OCI-LY7 (cell line): ENCODE data around the gene CHST11. TPM values are rescaled to one million over a fixed set of nuclear protein-coding genes. Genes with fewer than 3 reads are reported as not detected.

Experiments
- BruUV-seq: library from RNA; stranded (reverse); fragments of 400-500 nt; replicated peaks from 2 replicates; lab custom pipeline; 2021; lab: Mats Ljungman, UMichigan
- CTCF ChIA-PET: fragments of 300-600 bp; sonication (Branson Sonifier 250); formaldehyde crosslinking; loops from one replicate; lab custom pipeline; 2022; ENCODE audit warnings: antibody characterized with exemption; ENCODE audit not compliant: unreplicated experiment; lab: Charles Lee
- POLR2A ChIA-PET: fragments of 300-600 bp; sonication (Branson Sonifier 250); formaldehyde crosslinking; loops from one replicate; lab custom pipeline; 2022; ENCODE audit warnings: antibody characterized with exemption; lab: Charles Lee
- DNase-seq: peaks from one replicate; pipeline ENCODE4 v3.0.0-alpha.2; 2015; ENCODE audit warnings: low spot score
- H2AFZ ChIP-seq: fragments of 200-600 bp; sonication (generic), shearing (Covaris generic); 2 replicates; pipeline ENCODE4 v1.6.1; 2014; ENCODE audit warnings: mild to moderate bottlenecking, antibody characterized with exemption, low read length, moderate library complexity
- H3K27ac ChIP-seq: fragments of 200-600 bp; sonication (generic); 2 replicates; pipeline ENCODE4 v1.5.1; 2014; ENCODE audit warnings: mixed run types, low read depth, mild to moderate bottlenecking, moderate library complexity, low read length, inconsistent platforms; ENCODE audit not compliant: poor library complexity, severe bottlenecking
- H3K36me3 ChIP-seq: fragments of 200-600 bp; sonication (generic); 2 replicates; pipeline ENCODE4 v1.6.1; 2014; ENCODE audit warnings: mild to moderate bottlenecking, antibody characterized with exemption, low read length, moderate library complexity, mixed read lengths; ENCODE audit not compliant: insufficient read depth
- H3K4me1 ChIP-seq: fragments of 200-600 bp; sonication (generic); 2 replicates; pipeline ENCODE4 v1.5.1; 2014; ENCODE audit warnings: mild to moderate bottlenecking, low read length; ENCODE audit not compliant: insufficient read depth, poor library complexity, severe bottlenecking
- H3K4me2 ChIP-seq: fragments of 200-600 bp; sonication (generic); 2 replicates; pipeline ENCODE4 v1.6.1; 2014; ENCODE audit warnings: mild to moderate bottlenecking, low read length
- H3K4me3 ChIP-seq: fragments of 200-600 bp; sonication (generic); 2 replicates; pipeline ENCODE4 v1.5.1; 2014; ENCODE audit warnings: mild to moderate bottlenecking, low read depth, low read length; ENCODE audit not compliant: poor library complexity, severe bottlenecking
- H3K79me2 ChIP-seq: fragments of 200-600 bp; sonication (generic); 2 replicates; pipeline ENCODE4 v1.6.1; 2016; ENCODE audit warnings: low read depth, mild to moderate bottlenecking, low read length, moderate library complexity, mixed read lengths; ENCODE audit not compliant: insufficient read depth
- H3K9me2 ChIP-seq: fragments of 200-600 bp; sonication (generic); 2 replicates; pipeline ENCODE4 v1.6.1; 2016; ENCODE audit warnings: mild to moderate bottlenecking, low read length, mixed read lengths; ENCODE audit not compliant: insufficient read depth
- H3K9me3 ChIP-seq: fragments of 200-600 bp; sonication (generic); 2 replicates; pipeline ENCODE4 v1.6.1; 2014; ENCODE audit warnings: mild to moderate bottlenecking, mixed run types, low read length, mixed read lengths
- H4K20me1 ChIP-seq: fragments of 200-600 bp; sonication (generic); 2 replicates; pipeline ENCODE4 v1.6.1; 2014; ENCODE audit warnings: mild to moderate bottlenecking, antibody characterized with exemption, low read length, moderate library complexity, mixed read lengths; ENCODE audit not compliant: insufficient read depth
- CTCF ChIP-seq: fragments of 200-600 bp; sonication (generic); conservative IDR thresholded peaks from 2 replicates; pipeline ENCODE4 v1.5.1; 2014; ENCODE audit warnings: mild to moderate bottlenecking, antibody characterized with exemption, low read length, moderate library complexity, mixed read lengths
- EZH2phosphoT487 ChIP-seq: fragments of 200-600 bp; sonication (generic); IDR thresholded peaks from 2 replicates; pipeline ENCODE4 v1.6.1; 2018; ENCODE audit warnings: low read depth, borderline replicate concordance, mild to moderate bottlenecking, mixed run types, antibody characterized with exemption, low read length, moderate library complexity, mixed read lengths
- intact Hi-C: fragments of 100-400 bp; cut with micrococcal nuclease; formaldehyde crosslinking; loops from one replicate; pipeline ENCODE4 v1.10.0; 2022; ENCODE audit not compliant: unreplicated experiment
- total RNA-seq, 2 experiments: library from RNA; depleted of rRNA in 1 of 2; stranded (reverse); fragments of >200 nt in 1 of 2; shearing (Covaris generic) in 1 of 2; gene quantifications; 2 replicates each; pipeline ENCODE4 v1.2.3, GENCODE V29; 2014 to 2022

CHST11 gene
- total RNA-seq, 2 experiments from 2014 or later, result 15.2 to 41.6 TPM

- no peak overlapping the region for H3K27ac ChIP-seq
- no peak overlapping the region for H3K4me3 ChIP-seq
- H3K4me2 ChIP-seq, result no peak overlapping the region
- no peaks in the 10 kb centered on the region for H3K9me2 ChIP-seq
- H3K9me3 ChIP-seq, result no peaks in the 10 kb centered on the region
- ChIA-PET POLR2A (interaction anchor here (0.6 kb wide), 1 partner anchor 12 kb away, joined by 3 read pairs; no protein-coding TSS in a partner anchor), CTCF (no interaction called here)
- BruUV-seq, result no TSS peak
- intact Hi-C loops, result no loop called here
- TF ChIP-seq CTCF, result no peak
- no peak for TF ChIP-seq EZH2phosphoT487
- no peaks in the 10 kb centered on the region for H3K36me3 ChIP-seq
- no peak overlapping the region for H2AFZ ChIP-seq
- no peaks in the 10 kb centered on the region for H4K20me1 ChIP-seq
- peaks cover 48% of the 10 kb centered on the region; the same call in 1 of the 2 replicates for H3K79me2 ChIP-seq
- DNase-seq, result no peak
- peaks cover 45% of the 10 kb centered on the region for H3K4me1 ChIP-seq
Measured at GRCh38 chr12:104514092-104514810, 57.5 kb downstream of the CHST11 start.

- no peaks in the 10 kb centered on the region for H3K9me2 ChIP-seq
- no peak overlapping the region for H3K4me2 ChIP-seq
- TF ChIP-seq CTCF (no peak), EZH2phosphoT487 (no peak)
- H4K20me1 ChIP-seq, result no peaks in the 10 kb centered on the region
- no peak overlapping the region for H3K4me3 ChIP-seq
- H3K79me2 ChIP-seq, result peaks cover 46% of the 10 kb centered on the region; the same call in 1 of the 2 replicates
- peaks cover 48% of the 10 kb centered on the region for H3K4me1 ChIP-seq
- no peak overlapping the region for H3K27ac ChIP-seq
- ChIA-PET POLR2A (interaction anchor here (0.9 to 1.8 kb wide), 3 partner anchors 13 to 105 kb away, joined by 3 to 7 read pairs (median 3); no protein-coding TSS in a partner anchor), CTCF (no interaction called here)
- intact Hi-C loops, result no loop called here
- no peaks in the 10 kb centered on the region for H3K9me3 ChIP-seq
- BruUV-seq, result no TSS peak
- no peak for DNase-seq
- H3K36me3 ChIP-seq, result no peaks in the 10 kb centered on the region
- H2AFZ ChIP-seq, result no peak overlapping the region
Measured at GRCh38 chr12:104515899-104516298, 59.2 kb downstream of the CHST11 start.

- Histone ChIP-seq H3K9me2 (no peaks in the 10 kb centered on the region), H3K4me3 (no peak overlapping the region), H4K20me1 (no peaks in the 10 kb centered on the region), H3K9me3 (no peaks in the 10 kb centered on the region), H3K27ac (no peak overlapping the region), H3K36me3 (no peaks in the 10 kb centered on the region), H2AFZ (no peak overlapping the region), H3K79me2 (peaks cover 49% of the 10 kb centered on the region), H3K4me1 (peaks cover 49% of the 10 kb centered on the region), H3K4me2 (no peak overlapping the region)
- ChIA-PET CTCF (no interaction called here), POLR2A (interaction anchor here (0.6 to 1.8 kb wide), 6 partner anchors 12 to 104 kb away, joined by 3 to 7 read pairs (median 3); no protein-coding TSS in a partner anchor)
- no TSS peak for BruUV-seq
- TF ChIP-seq CTCF (no peak), EZH2phosphoT487 (no peak)
- intact Hi-C loops, result no loop called here
- no peak for DNase-seq
Measured at GRCh38 chr12:104516821-104517220, 60.1 kb downstream of the CHST11 start.
